Nephron (organoid): ENCODE results near the gene ELF3.

Experiments
- H3K27ac Mint-ChIP-seq, 3 experiments: 2 replicates each; pipeline ENCODE4 v1.8.0; 2020; ENCODE audit warnings: mixed read lengths in 3 of 3, mild to moderate bottlenecking in 2 of 3, moderate library complexity in 1 of 3
- H3K27me3 Mint-ChIP-seq: 2 replicates; pipeline ENCODE4 v1.8.0; 2021; ENCODE audit warnings: low read depth, mild to moderate bottlenecking, moderate library complexity, mixed read lengths
- H3K36me3 Mint-ChIP-seq: 2 replicates; pipeline ENCODE4 v1.8.0; 2020; ENCODE audit warnings: low read depth, mixed read lengths
- H3K4me1 Mint-ChIP-seq: 2 replicates; pipeline ENCODE4 v1.8.0; 2020; ENCODE audit warnings: mixed read lengths
- H3K4me3 Mint-ChIP-seq, 3 experiments: 2 replicates each; pipeline ENCODE4 v1.8.0; 2020; ENCODE audit warnings: mild to moderate bottlenecking in 3 of 3, mixed read lengths in 3 of 3, moderate library complexity in 2 of 3
- H3K9me3 Mint-ChIP-seq: 2 replicates; pipeline ENCODE4 v1.8.0; 2020; ENCODE audit warnings: mixed read lengths
- TF ChIP-seq, protein P1 (sequence below), 3 experiments: fragments of 200-600 bp; sonication (generic); IDR thresholded peaks; one replicate each; pipeline ENCODE4 v1.5.0; 2021; ENCODE audit warnings: antibody characterized with exemption in 3 of 3; ENCODE audit not compliant: unreplicated experiment in 3 of 3

Gene ELF3

DNA sequence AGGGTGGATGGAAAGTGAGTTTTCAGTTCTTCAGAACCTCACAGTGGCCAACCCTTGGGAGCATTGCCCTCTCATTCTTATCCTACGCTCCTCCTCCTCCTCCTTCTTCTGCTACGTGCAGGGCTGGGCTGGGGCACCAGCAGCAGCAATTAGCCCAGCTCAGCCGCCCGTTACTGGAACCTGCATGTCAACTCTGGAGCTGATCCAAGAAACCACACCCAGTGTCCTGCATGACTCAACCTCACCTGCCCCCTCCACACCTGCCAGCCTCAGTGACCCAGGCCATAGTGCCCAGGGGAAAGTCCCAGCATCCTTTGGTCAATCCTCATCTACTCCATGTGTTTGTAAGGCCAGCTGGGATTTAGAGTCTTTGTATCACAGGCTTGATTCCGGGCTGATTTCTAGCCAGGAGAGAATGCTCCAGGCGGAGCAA, 12.6 kb downstream of the ELF3 start:
- Mint-ChIP-seq H3K27ac (peak overlapping the region; percentile 32 to 87 (median 33)), H3K9me3 (no peaks in the 10 kb centered on the region), H3K27me3 (peaks cover 11% of the 10 kb centered on the region), H3K4me1 (peaks cover 13% of the 10 kb centered on the region), H3K4me3 (no peak overlapping the region), H3K36me3 (no peaks in the 10 kb centered on the region)
- TF ChIP-seq, protein P1, sequence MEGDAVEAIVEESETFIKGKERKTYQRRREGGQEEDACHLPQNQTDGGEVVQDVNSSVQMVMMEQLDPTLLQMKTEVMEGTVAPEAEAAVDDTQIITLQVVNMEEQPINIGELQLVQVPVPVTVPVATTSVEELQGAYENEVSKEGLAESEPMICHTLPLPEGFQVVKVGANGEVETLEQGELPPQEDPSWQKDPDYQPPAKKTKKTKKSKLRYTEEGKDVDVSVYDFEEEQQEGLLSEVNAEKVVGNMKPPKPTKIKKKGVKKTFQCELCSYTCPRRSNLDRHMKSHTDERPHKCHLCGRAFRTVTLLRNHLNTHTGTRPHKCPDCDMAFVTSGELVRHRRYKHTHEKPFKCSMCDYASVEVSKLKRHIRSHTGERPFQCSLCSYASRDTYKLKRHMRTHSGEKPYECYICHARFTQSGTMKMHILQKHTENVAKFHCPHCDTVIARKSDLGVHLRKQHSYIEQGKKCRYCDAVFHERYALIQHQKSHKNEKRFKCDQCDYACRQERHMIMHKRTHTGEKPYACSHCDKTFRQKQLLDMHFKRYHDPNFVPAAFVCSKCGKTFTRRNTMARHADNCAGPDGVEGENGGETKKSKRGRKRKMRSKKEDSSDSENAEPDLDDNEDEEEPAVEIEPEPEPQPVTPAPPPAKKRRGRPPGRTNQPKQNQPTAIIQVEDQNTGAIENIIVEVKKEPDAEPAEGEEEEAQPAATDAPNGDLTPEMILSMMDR (IDR thresholded peaks at IDR 0.05; ENCODE audit: unreplicated experiment in 3 of 3): no peak

- TF ChIP-seq, protein P1 (IDR thresholded peaks at IDR 0.05; ENCODE audit: unreplicated experiment in 3 of 3): no peak
- no peaks in the 10 kb centered on the region for H3K36me3 Mint-ChIP-seq
- no peak overlapping the region for H3K27ac Mint-ChIP-seq
- no peak overlapping the region for H3K4me3 Mint-ChIP-seq
- H3K27me3 Mint-ChIP-seq: peaks cover 3% of the 10 kb centered on the region
- no peaks in the 10 kb centered on the region for H3K9me3 Mint-ChIP-seq
- H3K4me1 Mint-ChIP-seq: no peaks in the 10 kb centered on the region
Measured at GRCh38 chr1:202029171-202029665, 18.8 kb downstream of the ELF3 start.

- Mint-ChIP-seq H3K27ac (peak overlapping the region in 1 of 3 experiments; percentile 18), H3K4me1 (no peaks in the 10 kb centered on the region), H3K4me3 (no peak overlapping the region), H3K27me3 (peaks cover 3% of the 10 kb centered on the region), H3K36me3 (no peaks in the 10 kb centered on the region), H3K9me3 (no peaks in the 10 kb centered on the region)
- TF ChIP-seq, protein P1 (IDR thresholded peaks at IDR 0.05; ENCODE audit: unreplicated experiment in 3 of 3): no peak
Measured at GRCh38 chr1:202029727-202030126, 19.3 kb downstream of the ELF3 start.

DNA sequence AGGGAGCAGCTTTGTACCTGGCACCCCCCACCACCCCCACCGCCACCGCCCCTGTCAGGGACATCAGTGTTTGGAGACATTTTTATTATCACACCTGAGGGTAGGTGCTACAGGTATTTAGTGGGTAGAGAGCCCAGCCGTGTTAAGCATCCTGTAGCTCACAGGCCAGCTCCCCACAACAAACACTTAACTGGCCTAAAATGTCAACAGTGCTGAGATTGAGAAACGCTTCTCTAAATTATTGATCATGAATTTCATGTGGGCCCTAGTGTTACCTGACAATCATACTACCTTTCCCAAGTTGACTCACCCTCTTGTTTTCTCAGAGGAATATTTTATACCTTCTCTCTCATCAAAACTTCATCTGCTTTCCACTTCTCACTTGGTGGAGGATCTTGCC, 21.4 kb downstream of the ELF3 start:
- Mint-ChIP-seq H3K9me3 (no peaks in the 10 kb centered on the region), H3K4me3 (no peak overlapping the region), H3K27me3 (peaks cover 3% of the 10 kb centered on the region), H3K36me3 (no peaks in the 10 kb centered on the region), H3K4me1 (no peaks in the 10 kb centered on the region), H3K27ac (peak overlapping the region in 1 of 3 experiments; percentile 23)
- TF ChIP-seq, protein P1 (IDR thresholded peaks at IDR 0.05; ENCODE audit: unreplicated experiment in 3 of 3): no peak

DNA sequence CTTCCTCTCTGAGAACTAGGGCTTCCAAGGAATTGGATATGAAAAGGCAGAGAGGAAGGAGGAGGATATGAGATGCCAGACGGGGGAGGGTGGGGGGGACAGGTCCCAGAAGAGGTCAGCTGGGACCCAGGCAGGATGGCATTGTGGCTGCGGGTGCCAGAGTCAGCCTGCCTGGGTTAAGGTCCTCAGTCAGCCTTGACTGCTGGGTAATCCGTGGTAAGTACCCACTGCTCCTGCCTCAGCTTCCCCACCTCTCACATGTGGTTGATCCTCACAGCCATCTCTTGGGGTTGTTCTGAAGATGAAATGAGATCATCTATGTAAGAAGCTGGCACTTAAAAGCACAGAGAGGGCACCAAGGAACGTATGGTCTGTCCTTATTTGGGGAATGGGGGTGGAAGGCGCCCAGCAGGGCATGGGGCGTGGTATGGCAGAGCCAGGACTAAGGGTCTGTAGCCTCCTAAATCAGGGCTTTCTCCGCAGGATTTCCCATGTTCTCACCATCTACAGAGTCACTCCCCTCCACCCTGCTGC, 23.8 kb downstream of the ELF3 start:
- TF ChIP-seq, protein P1 (IDR thresholded peaks at IDR 0.05; ENCODE audit: unreplicated experiment in 3 of 3): no peak
- Mint-ChIP-seq H3K27ac (peak overlapping the region; percentile 85 to 98 (median 94)), H3K9me3 (no peaks in the 10 kb centered on the region), H3K4me3 (peak overlapping the region in 1 of 3 experiments; percentile 22), H3K36me3 (no peaks in the 10 kb centered on the region), H3K27me3 (peaks cover 3% of the 10 kb centered on the region), H3K4me1 (no peaks in the 10 kb centered on the region)
